Activated CD8-positive, alpha-beta memory T cell treated with anti-CD3 and anti-CD28 coated beads for 1 hour (primary cell): Measurements from ENCODE around the gene ASPG.

ENCODE experiments used
- DNase-seq, 2 donors: peaks; one replicate each; pipeline ENCODE4 v3.0.0-alpha.2; 2020; ENCODE audit warnings: low read depth in 1 of 2; ENCODE audit errors: extremely low read depth in 1 of 2

The ASPG gene

DNA sequence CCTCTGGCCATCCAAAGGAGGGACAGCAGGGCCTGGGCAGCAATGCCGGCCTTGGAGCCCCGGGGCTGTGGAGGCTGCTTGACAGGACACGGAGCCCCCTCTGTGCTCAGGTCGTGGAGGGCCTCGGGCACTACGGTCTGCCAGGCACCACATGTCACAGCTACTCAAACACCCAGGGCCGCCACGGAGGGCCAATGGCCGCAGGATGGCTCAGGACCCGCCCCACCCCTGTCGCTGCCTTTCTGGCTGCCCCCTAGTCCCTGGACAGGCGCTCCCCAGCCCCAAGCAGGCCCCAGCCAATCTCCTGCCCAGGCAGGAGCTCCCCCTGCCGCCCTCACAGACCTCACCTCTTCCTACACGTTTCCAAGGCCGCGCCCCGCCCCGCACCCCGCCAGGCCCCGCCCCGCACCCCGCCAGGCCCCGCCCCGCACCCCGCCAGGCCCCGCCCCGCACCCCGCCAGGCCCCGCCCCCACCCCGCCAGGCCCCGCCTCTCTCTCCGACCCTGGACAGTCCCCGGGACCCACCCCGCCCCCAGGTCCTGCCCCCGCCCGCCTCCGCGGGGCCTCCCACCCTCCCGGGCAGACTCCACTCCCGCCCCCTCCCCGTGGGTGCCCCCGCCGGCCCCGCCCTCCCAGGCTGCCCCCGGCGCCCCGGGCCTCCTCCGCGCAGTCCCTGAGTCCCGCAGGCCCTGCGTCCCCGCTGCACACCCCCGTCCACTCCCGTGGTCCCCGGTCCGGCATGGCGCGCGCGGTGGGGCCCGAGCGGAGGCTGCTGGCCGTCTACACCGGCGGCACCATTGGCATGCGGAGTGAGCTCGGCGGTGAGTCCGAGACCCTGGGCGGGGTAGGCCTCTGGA, at the start of gene ASPG:
ASPG (plus strand) TSS at position 669 of the 857 bp plus-strand sequence; CDS start at position 740, 71 bp downstream.
- DNase-seq: no peak

- no peak for DNase-seq
Measured at GRCh38 chr14:104036212-104036611, 49.3 kb upstream of the ASPG start.

DNA sequence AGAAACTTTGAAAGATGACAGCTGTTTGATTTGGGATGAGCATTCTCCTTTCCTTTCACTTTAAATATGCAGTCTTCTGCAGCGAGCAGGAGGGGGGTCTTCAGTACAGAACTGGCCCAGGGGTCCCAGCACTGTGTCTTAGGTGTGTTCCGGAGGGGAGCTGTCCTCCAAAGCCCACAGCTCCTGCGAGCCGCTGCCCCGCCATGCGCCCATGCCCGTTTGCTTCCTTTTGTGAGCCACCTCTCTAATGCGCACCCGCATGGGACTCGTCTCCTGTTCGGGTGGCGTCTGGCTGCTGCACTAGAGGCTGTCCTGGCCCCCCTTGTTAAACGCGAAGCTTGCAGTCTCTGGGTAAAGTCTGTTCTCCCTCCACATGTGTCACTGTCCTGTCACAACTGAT, 48.4 kb upstream of the ASPG start:
- no peak for DNase-seq

DNA sequence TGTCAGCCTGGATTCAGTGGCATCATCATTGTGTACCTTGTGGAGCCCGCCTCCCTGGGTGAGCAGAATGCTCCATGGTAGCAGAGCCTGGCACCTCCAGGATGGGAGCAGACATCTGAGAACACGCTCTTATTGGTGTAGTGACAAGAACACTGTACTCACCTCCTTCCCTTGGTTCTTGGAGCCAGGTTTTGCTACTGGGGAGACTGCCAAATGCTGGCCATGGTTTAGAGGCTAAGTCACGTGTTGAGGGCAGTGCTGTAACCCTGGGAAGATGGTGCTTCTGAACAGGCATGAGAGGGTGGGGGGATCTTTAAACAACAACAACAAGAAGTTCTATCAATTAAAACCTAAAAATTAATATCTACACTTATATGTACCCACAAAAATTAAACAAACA, 47.6 kb upstream of the ASPG start:
- no peak for DNase-seq

- DNase-seq: no peak
Measured at GRCh38 chr14:104039214-104039613, 46.3 kb upstream of the ASPG start.

- DNase-seq: no peak
Measured at GRCh38 chr14:104040539-104040938, 45.0 kb upstream of the ASPG start.

GRCh38 chr14:104041430-104042104, 43.9 kb upstream of the ASPG start:
- DNase-seq: no peak

DNA sequence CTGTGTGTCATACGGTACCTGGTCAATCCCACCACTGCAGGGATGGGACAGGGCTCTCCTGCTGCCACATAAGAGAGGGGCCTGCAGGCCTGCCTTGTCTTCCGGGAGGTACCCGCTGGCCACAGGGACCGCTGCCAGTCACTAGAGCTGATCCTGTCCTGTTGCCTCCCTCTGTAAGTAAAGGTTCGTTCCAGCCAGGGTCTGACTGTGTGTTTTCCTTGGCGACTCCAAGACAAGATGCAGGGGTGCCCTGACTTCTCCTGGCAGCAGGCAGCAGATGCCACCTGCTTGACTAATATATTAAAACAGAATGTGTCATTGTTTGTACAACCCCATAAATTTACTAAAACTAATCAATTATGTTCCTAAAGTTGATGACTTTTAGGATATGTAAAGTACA, 41.5 kb upstream of the ASPG start:
- no peak for DNase-seq

GRCh38 chr14:104047761-104048160, 37.7 kb upstream of the ASPG start:
- DNase-seq: no peak

DNA sequence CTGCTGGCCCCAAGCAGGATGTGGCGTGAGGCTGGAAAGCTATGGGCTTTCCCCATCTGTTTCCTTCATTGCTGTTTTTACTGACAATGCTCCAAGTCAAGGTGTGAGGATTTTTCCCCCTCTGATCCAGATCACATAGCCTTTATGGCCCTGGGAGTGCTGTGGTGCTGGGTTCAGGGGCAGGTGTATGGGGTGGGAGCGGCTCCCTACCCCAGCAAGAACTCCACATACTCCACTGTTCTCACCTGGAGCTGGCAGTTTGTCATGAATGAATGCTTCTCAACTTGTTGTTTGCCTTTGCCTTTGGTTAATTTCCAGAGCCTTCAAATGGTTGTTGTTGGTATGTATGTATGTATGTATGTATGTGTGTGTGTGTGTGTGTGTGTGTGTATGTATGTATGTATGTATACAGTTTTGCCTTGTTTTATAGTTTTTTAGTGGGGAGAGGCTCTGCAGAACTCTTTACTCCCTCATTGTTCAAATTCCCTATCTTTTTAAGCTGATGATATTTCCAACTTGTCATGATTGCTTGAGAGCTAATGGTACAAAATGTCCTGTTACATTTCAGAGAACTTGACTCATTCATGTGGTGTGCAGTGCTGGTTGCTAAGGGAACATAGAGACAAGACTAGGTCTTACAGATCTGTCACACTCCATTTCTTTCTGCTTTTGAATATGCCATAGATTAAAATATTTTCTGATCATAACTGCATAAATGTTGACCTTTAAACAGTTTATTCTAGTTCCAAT, 36.6 kb upstream of the ASPG start:
- no peak for DNase-seq

DNA sequence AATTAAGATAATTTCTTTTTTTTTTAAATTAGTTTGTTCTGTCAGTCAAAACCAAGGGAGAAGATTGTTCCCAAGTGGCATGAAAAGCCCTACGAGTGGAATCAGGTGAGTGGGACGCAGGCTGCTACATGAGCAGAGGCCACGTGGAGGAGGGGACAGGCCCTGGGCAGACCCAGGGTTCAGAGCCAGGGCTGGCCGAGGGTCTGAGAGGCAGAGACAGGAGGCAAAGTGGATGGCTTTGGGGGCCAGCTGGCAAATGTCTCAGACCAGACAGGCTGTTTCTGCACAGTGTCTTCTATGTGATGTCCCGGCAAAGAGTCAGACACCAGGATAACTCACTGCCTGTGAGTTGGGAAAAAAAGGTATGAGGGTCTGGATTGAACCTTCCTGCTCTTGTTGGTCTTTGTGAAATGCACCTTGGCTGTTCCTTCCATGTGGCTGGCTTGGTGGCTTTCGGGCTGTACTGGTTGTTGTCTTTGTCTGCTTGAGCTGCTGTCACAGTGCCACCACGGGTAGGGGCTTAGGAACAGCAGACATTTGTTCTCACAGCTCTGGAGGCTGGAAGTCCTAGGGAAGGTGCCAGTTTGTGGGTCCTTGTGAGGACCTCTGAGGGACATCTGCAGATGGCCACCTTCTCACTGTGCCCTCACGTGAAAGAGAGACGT, 35.8 kb upstream of the ASPG start:
- no peak for DNase-seq

- no peak for DNase-seq
Measured at GRCh38 chr14:104051092-104051813, 34.2 kb upstream of the ASPG start.

GRCh38 chr14:104054222-104054905, 31.1 kb upstream of the ASPG start:
- DNase-seq: no peak

- no peak for DNase-seq
Measured at GRCh38 chr14:104062281-104062680, 23.2 kb upstream of the ASPG start.

- DNase-seq: no peak
Measured at GRCh38 chr14:104064003-104064402, 21.5 kb upstream of the ASPG start.

- DNase-seq: no peak
Measured at GRCh38 chr14:104066279-104066678, 19.2 kb upstream of the ASPG start.

DNA sequence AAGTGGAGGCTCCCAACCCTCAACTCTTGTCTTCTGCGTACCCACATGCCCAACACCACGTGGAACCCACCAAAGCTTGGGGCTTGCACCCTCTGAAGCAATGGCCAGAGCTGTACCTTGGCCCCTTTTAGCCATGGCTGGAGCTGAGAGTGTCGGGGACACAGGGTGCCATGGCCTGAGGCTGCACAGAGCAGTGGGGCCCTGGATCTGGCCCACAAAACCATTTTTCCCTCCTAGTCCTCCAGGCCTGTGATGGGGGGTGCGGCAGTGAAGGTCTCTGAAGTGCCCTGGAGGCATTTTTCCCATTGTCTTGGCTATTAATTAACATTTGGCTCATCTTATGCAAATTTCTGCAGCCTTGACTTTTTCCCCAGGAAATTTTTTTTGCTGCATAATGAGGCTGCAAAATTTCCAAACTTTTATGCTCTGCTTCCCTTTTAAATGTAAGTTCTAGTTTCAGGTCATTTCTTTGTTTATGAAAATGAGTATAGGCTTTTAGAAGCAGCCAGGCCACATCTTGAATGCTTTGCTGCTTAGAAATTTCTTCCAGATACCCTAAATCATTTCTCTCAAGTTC, 18.7 kb upstream of the ASPG start:
- DNase-seq: no peak

GRCh38 chr14:104069541-104069940, 16.0 kb upstream of the ASPG start:
- DNase-seq: no peak

DNA sequence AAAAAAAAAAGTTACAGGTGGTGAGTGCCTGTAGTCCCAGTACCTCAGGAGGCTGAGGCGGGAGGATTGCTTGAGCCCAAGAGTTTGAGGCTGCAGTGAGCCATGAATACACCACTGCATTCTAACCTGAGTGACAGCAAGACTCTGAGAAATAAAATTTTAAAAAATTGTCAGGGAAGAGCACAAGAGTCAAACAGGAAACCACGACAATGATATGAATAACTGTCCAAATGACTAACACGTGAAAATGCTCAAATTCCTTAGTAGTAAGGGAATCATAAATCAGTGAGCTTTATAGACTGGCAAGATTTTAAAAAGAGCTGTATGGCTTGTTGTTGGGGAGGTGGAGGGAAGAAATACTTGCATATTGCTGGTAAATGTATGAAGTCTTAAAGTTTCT, 12.9 kb upstream of the ASPG start:
- no peak for DNase-seq
